ENCODE results near the gene CELSR1.

Gene CELSR1

DNA sequence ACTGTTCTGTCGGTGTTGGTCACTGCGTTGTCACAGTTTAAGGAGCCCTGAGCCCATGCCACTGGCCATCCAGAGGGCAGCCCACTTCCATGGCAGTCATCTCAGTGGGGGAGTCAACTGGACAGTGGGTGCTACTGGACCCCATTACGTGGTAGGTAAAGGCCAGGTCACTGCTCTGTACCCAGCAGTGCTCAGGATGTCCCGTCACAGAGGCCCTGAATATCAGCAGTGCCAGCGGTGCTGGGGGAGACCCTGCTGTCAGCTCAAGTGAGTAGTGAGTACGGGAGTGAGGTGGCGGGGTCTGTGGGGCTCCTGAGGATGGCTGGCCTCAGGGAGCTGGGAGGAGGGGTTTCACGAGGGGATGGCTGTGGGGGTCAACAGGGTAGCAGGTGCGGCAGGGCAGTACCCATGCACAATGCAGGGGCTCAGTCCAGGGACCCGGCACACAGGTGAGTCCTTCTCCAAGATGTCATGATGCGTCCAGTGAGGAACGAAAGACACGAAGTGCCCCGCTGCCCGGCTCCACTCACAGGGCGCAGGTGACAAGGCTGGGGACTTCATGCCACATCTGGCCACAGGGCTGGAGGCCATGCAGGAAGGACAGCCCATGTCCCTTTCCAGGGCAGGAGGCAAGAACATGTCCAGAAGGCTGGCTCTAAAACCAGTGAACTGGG, 27.9 kb downstream of the CELSR1 start:
- Histone ChIP-seq H2BK5ac (ENCODE audit: low read length) (no peak overlapping the region), H3K79me2 (ENCODE audit: control insufficient read depth, insufficient read depth, low read length) (no peaks in the 10 kb centered on the region), H3K18ac (ENCODE audit: low read length) (no peak overlapping the region), H3K56ac (ENCODE audit: low read length) (no peak overlapping the region), H3K27me3 (ENCODE audit: insufficient read depth, low read length, poor library complexity) (no peaks in the 10 kb centered on the region), H3K27ac (ENCODE audit: low read depth, low read length) (no peak overlapping the region), H4K8ac (ENCODE audit: low read depth, low read length) (no peak overlapping the region), H3K4ac (ENCODE audit: low read depth, low read length) (no peak overlapping the region), H3K23ac (ENCODE audit: low read length) (no peak overlapping the region), H2BK15ac (replicated peaks; ENCODE audit: low read depth) (no peak overlapping the region), H3K4me1 (ENCODE audit: control insufficient read depth, low read depth, low read length) (peaks cover 5% of the 10 kb centered on the region), H3K4me2 (ENCODE audit: low read length) (no peak overlapping the region), H3K4me3 (ENCODE audit: low read length) (no peak overlapping the region), H3K79me1 (ENCODE audit: low read length) (no peaks in the 10 kb centered on the region), H3K9ac (ENCODE audit: low read length) (no peak overlapping the region), H2AK5ac (ENCODE audit: low read length) (no peak overlapping the region), H2BK120ac (ENCODE audit: low read depth, low read length) (no peak overlapping the region), H3K36me3 (ENCODE audit: control insufficient read depth, insufficient read depth, low read length) (no peaks in the 10 kb centered on the region), H4K5ac (ENCODE audit: low read length) (no peak overlapping the region)
- no CpG with 5 or more reads among the region's 16 CpGs for WGBS (ENCODE audit: extremely low coverage, insufficient coverage, low lambda C conversion rate)
- no peak for DNase-seq

DNA sequence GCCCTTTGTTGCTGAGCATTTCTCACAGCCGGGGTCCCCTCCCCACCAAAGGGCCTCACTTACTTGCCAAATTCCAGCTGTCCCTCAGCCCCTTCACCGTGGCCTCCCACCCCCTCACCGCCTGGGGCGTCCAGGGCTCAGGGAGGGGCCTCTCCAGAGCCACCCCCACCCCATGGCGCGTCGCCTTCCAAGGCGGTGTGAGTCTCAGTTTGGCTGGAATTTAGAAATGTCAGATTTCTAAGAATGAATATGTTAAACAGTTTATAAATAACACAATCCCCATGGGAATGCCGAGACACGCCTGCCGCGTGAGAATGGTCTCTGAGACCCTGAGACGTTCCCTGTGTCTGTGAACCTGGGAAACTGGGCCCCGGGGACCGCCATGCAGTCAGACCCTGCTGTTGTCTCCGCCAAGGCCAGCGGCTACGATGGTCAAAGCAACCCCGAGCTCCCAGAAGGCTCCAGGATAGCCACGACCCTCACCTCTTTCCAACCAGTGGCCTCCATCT, 28.9 kb downstream of the CELSR1 start:
- no peak overlapping the region for H2BK120ac ChIP-seq (ENCODE audit: low read depth, low read length)
- H3K23ac ChIP-seq (ENCODE audit: low read length), result no peak overlapping the region
- no peak overlapping the region for H3K4me3 ChIP-seq (ENCODE audit: low read length)
- H4K5ac ChIP-seq (ENCODE audit: low read length), result no peak overlapping the region
- H3K79me2 ChIP-seq (ENCODE audit: control insufficient read depth, insufficient read depth, low read length), result no peaks in the 10 kb centered on the region
- H4K8ac ChIP-seq (ENCODE audit: low read depth, low read length), result no peak overlapping the region
- no peaks in the 10 kb centered on the region for H3K36me3 ChIP-seq (ENCODE audit: control insufficient read depth, insufficient read depth, low read length)
- H3K79me1 ChIP-seq (ENCODE audit: low read length), result no peaks in the 10 kb centered on the region
- H3K9ac ChIP-seq (ENCODE audit: low read length), result no peak overlapping the region
- no peak overlapping the region for H3K4ac ChIP-seq (ENCODE audit: low read depth, low read length)
- no peak overlapping the region for H2AK5ac ChIP-seq (ENCODE audit: low read length)
- H2BK15ac ChIP-seq (replicated peaks; ENCODE audit: low read depth), result no peak overlapping the region
- peak overlapping the region; percentile 23 for H3K27ac ChIP-seq (ENCODE audit: low read depth, low read length)
- no peaks in the 10 kb centered on the region for H3K27me3 ChIP-seq (ENCODE audit: insufficient read depth, low read length, poor library complexity)
- H3K18ac ChIP-seq (ENCODE audit: low read length), result no peak overlapping the region
- WGBS (ENCODE audit: extremely low coverage, insufficient coverage, low lambda C conversion rate), result no CpG with 5 or more reads among the region's 20 CpGs
- H3K4me2 ChIP-seq (ENCODE audit: low read length), result no peak overlapping the region
- H3K56ac ChIP-seq (ENCODE audit: low read length), result no peak overlapping the region
- H3K4me1 ChIP-seq (ENCODE audit: control insufficient read depth, low read depth, low read length), result peaks cover 5% of the 10 kb centered on the region
- DNase-seq, result peak; percentile 50
- H2BK5ac ChIP-seq (ENCODE audit: low read length), result no peak overlapping the region

DNA sequence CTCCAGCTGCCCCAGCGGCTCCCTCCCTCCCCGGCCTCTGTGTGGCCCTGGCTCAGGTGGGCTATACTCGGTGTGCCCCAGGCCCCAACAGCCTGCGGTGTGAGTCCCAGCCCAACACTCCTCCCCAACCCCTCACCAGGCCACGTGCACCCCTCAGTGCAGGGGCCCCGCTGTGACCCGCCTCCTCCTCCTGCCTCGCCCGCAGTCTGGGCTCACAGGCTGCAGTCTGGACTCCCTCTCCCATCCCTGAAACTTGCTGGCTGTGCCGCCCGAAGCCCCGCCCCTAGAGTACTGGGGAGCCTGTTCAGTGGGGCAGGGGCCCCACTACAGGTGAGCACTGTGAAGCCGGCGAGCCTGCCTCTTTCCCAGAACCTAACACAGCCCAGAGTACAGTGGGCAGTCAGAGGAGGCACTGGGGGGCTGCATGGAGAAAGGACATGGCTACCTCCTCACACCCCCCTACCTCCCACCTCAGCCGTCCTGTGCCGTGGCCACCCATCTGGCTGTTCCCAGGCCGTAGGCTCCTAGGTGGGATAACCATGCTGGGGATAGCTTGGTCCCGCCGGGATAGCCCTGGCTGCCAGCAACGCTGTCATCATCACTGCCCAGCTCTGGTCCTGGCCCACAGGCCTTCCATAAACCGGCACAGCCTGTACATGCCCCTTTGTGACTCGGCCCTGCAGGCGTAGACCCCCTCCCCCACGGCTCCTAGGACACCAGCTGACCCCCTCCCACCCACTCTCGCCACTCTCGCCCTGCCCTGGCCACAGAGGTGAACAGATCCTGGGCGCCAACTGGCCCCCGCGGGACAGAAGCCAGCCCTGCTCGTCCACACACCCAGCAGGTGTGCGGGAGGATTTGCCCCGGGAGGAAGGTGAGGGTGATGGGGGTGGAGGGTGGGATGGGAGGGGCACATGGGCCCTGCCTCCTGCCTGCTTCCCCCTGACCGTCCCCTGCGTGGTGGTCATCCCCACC, 29.7 kb downstream of the CELSR1 start:
- no peak overlapping the region for H3K9ac ChIP-seq (ENCODE audit: low read length)
- H3K4me3 ChIP-seq (ENCODE audit: low read length), result no peak overlapping the region
- no peaks in the 10 kb centered on the region for H3K27me3 ChIP-seq (ENCODE audit: insufficient read depth, low read length, poor library complexity)
- H3K4ac ChIP-seq (ENCODE audit: low read depth, low read length), result no peak overlapping the region
- no peaks in the 10 kb centered on the region for H3K36me3 ChIP-seq (ENCODE audit: control insufficient read depth, insufficient read depth, low read length)
- no peak for DNase-seq
- WGBS (ENCODE audit: extremely low coverage, insufficient coverage, low lambda C conversion rate), result no CpG with 5 or more reads among the region's 34 CpGs
- H3K79me1 ChIP-seq (ENCODE audit: low read length), result no peaks in the 10 kb centered on the region
- H2BK5ac ChIP-seq (ENCODE audit: low read length), result no peak overlapping the region
- no peak overlapping the region for H3K23ac ChIP-seq (ENCODE audit: low read length)
- no peak overlapping the region for H4K8ac ChIP-seq (ENCODE audit: low read depth, low read length)
- no peak overlapping the region for H3K27ac ChIP-seq (ENCODE audit: low read depth, low read length)
- H3K79me2 ChIP-seq (ENCODE audit: control insufficient read depth, insufficient read depth, low read length), result no peaks in the 10 kb centered on the region
- H3K4me1 ChIP-seq (ENCODE audit: control insufficient read depth, low read depth, low read length), result peaks cover 5% of the 10 kb centered on the region
- H3K4me2 ChIP-seq (ENCODE audit: low read length), result no peak overlapping the region
- no peak overlapping the region for H2BK120ac ChIP-seq (ENCODE audit: low read depth, low read length)
- no peak overlapping the region for H3K18ac ChIP-seq (ENCODE audit: low read length)
- H2BK15ac ChIP-seq (replicated peaks; ENCODE audit: low read depth), result no peak overlapping the region
- no peak overlapping the region for H4K5ac ChIP-seq (ENCODE audit: low read length)
- no peak overlapping the region for H3K56ac ChIP-seq (ENCODE audit: low read length)
- no peak overlapping the region for H2AK5ac ChIP-seq (ENCODE audit: low read length)

DNA sequence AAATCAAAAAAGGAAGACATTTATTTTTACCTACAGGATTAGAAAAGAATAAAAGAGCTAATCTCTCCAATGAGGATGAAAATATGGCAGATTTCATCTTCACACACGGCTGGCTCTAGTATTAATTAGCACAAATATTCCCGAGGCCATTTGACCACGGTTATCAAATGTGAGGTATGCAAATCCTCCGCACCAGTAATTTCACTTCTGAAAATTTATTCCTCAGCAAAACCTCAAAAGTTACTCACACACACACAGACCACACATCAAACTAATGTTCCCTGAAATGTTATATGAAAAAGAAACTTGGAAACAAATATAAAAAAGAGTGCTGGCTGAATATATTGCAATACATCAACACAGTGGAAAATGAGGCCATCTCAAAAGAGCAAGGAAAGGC, 32.8 kb downstream of the CELSR1 start:
- Histone ChIP-seq H2BK5ac (ENCODE audit: low read length) (no peak overlapping the region), H2AK5ac (ENCODE audit: low read length) (no peak overlapping the region), H4K8ac (ENCODE audit: low read depth, low read length) (no peak overlapping the region), H3K4me2 (ENCODE audit: low read length) (no peak overlapping the region), H3K56ac (ENCODE audit: low read length) (no peak overlapping the region), H3K4ac (ENCODE audit: low read depth, low read length) (no peak overlapping the region), H3K23ac (ENCODE audit: low read length) (no peak overlapping the region), H3K36me3 (ENCODE audit: control insufficient read depth, insufficient read depth, low read length) (no peaks in the 10 kb centered on the region), H3K79me1 (ENCODE audit: low read length) (no peaks in the 10 kb centered on the region), H3K4me1 (ENCODE audit: control insufficient read depth, low read depth, low read length) (peaks cover 8% of the 10 kb centered on the region), H4K5ac (ENCODE audit: low read length) (no peak overlapping the region), H3K27ac (ENCODE audit: low read depth, low read length) (no peak overlapping the region), H3K18ac (ENCODE audit: low read length) (no peak overlapping the region), H2BK15ac (replicated peaks; ENCODE audit: low read depth) (no peak overlapping the region), H2BK120ac (ENCODE audit: low read depth, low read length) (no peak overlapping the region), H3K27me3 (ENCODE audit: insufficient read depth, low read length, poor library complexity) (no peaks in the 10 kb centered on the region), H3K4me3 (ENCODE audit: low read length) (no peak overlapping the region), H3K9ac (ENCODE audit: low read length) (no peak overlapping the region), H3K79me2 (ENCODE audit: control insufficient read depth, insufficient read depth, low read length) (no peaks in the 10 kb centered on the region)
- WGBS (ENCODE audit: extremely low coverage, insufficient coverage, low lambda C conversion rate), result no CpG with 5 or more reads among the region's 4 CpGs
- DNase-seq, result no peak

DNA sequence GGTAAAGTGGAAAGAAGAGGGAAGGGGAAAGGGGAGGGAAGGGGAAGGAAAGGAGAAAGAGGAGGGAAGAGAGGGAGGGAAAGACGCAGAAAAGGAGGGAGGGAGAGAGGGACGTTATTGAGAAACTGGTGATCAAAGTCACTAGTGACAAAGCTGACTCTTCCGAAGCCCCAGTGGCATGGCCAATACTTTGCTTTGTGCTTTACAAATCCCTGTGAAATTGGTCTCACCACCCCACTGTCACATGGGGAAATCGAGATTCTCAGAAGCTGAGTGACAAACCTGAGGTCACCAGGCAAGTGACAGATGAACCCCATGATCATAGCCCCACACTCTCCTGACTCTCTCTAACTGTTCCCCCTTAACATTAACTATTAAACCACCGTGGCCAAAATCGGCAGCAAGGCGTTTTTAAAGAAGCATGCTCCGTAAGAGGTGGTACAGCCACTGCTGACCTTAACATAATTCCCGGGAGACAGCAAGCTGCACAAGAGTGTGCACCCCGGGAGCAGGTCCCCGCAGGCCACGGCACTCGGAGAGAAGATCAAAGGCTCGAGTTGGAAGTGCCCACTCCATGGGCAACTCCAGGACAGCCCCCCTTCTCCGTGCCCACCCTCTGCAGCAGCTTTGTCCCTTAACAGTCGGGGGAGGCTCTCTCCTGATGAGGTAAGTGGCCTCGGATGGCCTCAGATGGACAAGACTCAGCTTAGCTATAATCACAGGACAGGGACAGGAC, 34.8 kb downstream of the CELSR1 start:
- H3K18ac ChIP-seq (ENCODE audit: low read length), result peak overlapping the region; percentile 15
- no peak overlapping the region for H2BK5ac ChIP-seq (ENCODE audit: low read length)
- WGBS (ENCODE audit: extremely low coverage, insufficient coverage, low lambda C conversion rate), result no CpG with 5 or more reads among the region's 17 CpGs

More for the DNA sequence above, 34.8 kb downstream of the CELSR1 start:
- H3K23ac ChIP-seq (ENCODE audit: low read length), result no peak overlapping the region
- H3K56ac ChIP-seq (ENCODE audit: low read length), result no peak overlapping the region
- H3K4me3 ChIP-seq (ENCODE audit: low read length), result no peak overlapping the region
- no peaks in the 10 kb centered on the region for H3K36me3 ChIP-seq (ENCODE audit: control insufficient read depth, insufficient read depth, low read length)
- peaks cover 4% of the 10 kb centered on the region for H3K4me1 ChIP-seq (ENCODE audit: control insufficient read depth, low read depth, low read length)
- no peak for DNase-seq
- H3K27ac ChIP-seq (ENCODE audit: low read depth, low read length), result no peak overlapping the region
- H3K27me3 ChIP-seq (ENCODE audit: insufficient read depth, low read length, poor library complexity), result no peaks in the 10 kb centered on the region
- no peak overlapping the region for H2BK120ac ChIP-seq (ENCODE audit: low read depth, low read length)
- no peaks in the 10 kb centered on the region for H3K79me2 ChIP-seq (ENCODE audit: control insufficient read depth, insufficient read depth, low read length)
- no peak overlapping the region for H4K8ac ChIP-seq (ENCODE audit: low read depth, low read length)
- no peak overlapping the region for H3K4me2 ChIP-seq (ENCODE audit: low read length)
- H3K9ac ChIP-seq (ENCODE audit: low read length), result no peak overlapping the region
- no peak overlapping the region for H4K5ac ChIP-seq (ENCODE audit: low read length)
- H3K79me1 ChIP-seq (ENCODE audit: low read length), result no peaks in the 10 kb centered on the region
- no peak overlapping the region for H2AK5ac ChIP-seq (ENCODE audit: low read length)
- H3K4ac ChIP-seq (ENCODE audit: low read depth, low read length), result no peak overlapping the region
- no peak overlapping the region for H2BK15ac ChIP-seq (replicated peaks; ENCODE audit: low read depth)

Measured in mesendoderm (in vitro differentiated cells).